Parathyroid adenoma (tissue), 2 donors: ENCODE results near the gene NKAIN2.

Experiments used
- H2AFZ ChIP-seq: fragments of 300-600 bp; sonication (generic); one replicate; pipeline ENCODE4 v1.7.0; 2017; ENCODE audit warnings: antibody characterized with exemption, mild to moderate bottlenecking
- H3K27ac ChIP-seq: fragments of 300-600 bp; sonication (generic); one replicate; pipeline ENCODE4 v1.7.0; 2017
- H3K27me3 ChIP-seq: fragments of 300-600 bp; sonication (generic); one replicate; pipeline ENCODE4 v1.7.0; 2017; ENCODE audit warnings: low read length; ENCODE audit not compliant: control insufficient read depth, insufficient read depth
- H3K36me3 ChIP-seq: fragments of 300-600 bp; sonication (generic); one replicate; pipeline ENCODE4 v1.7.0; 2017; ENCODE audit warnings: low read length; ENCODE audit not compliant: control insufficient read depth, insufficient read depth
- H3K4me1 ChIP-seq: fragments of 300-600 bp; sonication (generic); one replicate; pipeline ENCODE4 v1.7.0; 2017; ENCODE audit warnings: control low read depth
- H3K4me2 ChIP-seq: fragments of 300-600 bp; sonication (generic); one replicate; pipeline ENCODE4 v1.7.0; 2017; ENCODE audit warnings: low read length
- H3K4me3 ChIP-seq: fragments of 300-600 bp; sonication (generic); one replicate; pipeline ENCODE4 v1.7.0; 2017; ENCODE audit warnings: low read depth, low read length
- H3K79me2 ChIP-seq: fragments of 300-600 bp; sonication (generic); one replicate; pipeline ENCODE4 v1.7.0; 2017; ENCODE audit warnings: control low read depth
- H3K9ac ChIP-seq: fragments of 300-600 bp; sonication (generic); one replicate; pipeline ENCODE4 v1.7.0; 2017; ENCODE audit warnings: mild to moderate bottlenecking
- H3K9me3 ChIP-seq: fragments of 300-600 bp; sonication (generic); one replicate; pipeline ENCODE4 v1.7.0; 2017; ENCODE audit warnings: low read length; ENCODE audit not compliant: control insufficient read depth
- CTCF ChIP-seq: fragments of 300-600 bp; sonication (generic); IDR thresholded peaks from one replicate; pipeline ENCODE4 v1.7.0; 2017; ENCODE audit warnings: antibody characterized with exemption, mild to moderate bottlenecking
- donor health status: primary hyperparathyroidism.

The NKAIN2 gene

GRCh38 chr6:124613031-124613430 is 809.4 kb downstream of the NKAIN2 start:
- H3K4me3 ChIP-seq = no peak overlapping the region
- H3K9ac ChIP-seq = no peak overlapping the region

GRCh38 chr6:124622351-124622750 is 818.7 kb downstream of the NKAIN2 start:
- no peak overlapping the region for H3K4me2 ChIP-seq
- H2AFZ ChIP-seq = no peak overlapping the region
- TF ChIP-seq CTCF = no peak
- no peaks in the 10 kb centered on the region for H3K9me3 ChIP-seq
- no peak overlapping the region for H3K4me3 ChIP-seq
- no peaks in the 10 kb centered on the region for H3K27me3 ChIP-seq
- H3K36me3 ChIP-seq = no peaks in the 10 kb centered on the region
- H3K27ac ChIP-seq = no peak overlapping the region
- H3K9ac ChIP-seq = no peak overlapping the region
- no peaks in the 10 kb centered on the region for H3K79me2 ChIP-seq
- peaks cover 8% of the 10 kb centered on the region for H3K4me1 ChIP-seq

More at GRCh38 chr6:124613031-124613430, 809.4 kb downstream of the NKAIN2 start:
- H3K9me3 ChIP-seq = no peaks in the 10 kb centered on the region
- no peaks in the 10 kb centered on the region for H3K4me1 ChIP-seq
- H2AFZ ChIP-seq = no peak overlapping the region
- no peak overlapping the region for H3K4me2 ChIP-seq
- no peak overlapping the region for H3K27ac ChIP-seq
- H3K79me2 ChIP-seq = no peaks in the 10 kb centered on the region
- H3K36me3 ChIP-seq = no peaks in the 10 kb centered on the region
- H3K27me3 ChIP-seq = no peaks in the 10 kb centered on the region
- TF ChIP-seq CTCF = no peak

- H3K4me2 ChIP-seq = no peak overlapping the region
- no peaks in the 10 kb centered on the region for H3K79me2 ChIP-seq
- no peak overlapping the region for H3K27ac ChIP-seq
- H3K9me3 ChIP-seq = no peaks in the 10 kb centered on the region
- H3K9ac ChIP-seq = no peak overlapping the region
- H2AFZ ChIP-seq = no peak overlapping the region
- TF ChIP-seq CTCF = no peak
- H3K36me3 ChIP-seq = no peaks in the 10 kb centered on the region
- H3K4me3 ChIP-seq = no peak overlapping the region
- H3K27me3 ChIP-seq = no peaks in the 10 kb centered on the region
- H3K4me1 ChIP-seq = no peaks in the 10 kb centered on the region
Observed at GRCh38 chr6:124633655-124634054, 830.0 kb downstream of the NKAIN2 start.

- Histone ChIP-seq H3K4me2 (no peak overlapping the region), H3K27ac (no peak overlapping the region), H2AFZ (no peak overlapping the region), H3K36me3 (no peaks in the 10 kb centered on the region), H3K79me2 (no peaks in the 10 kb centered on the region), H3K4me3 (no peak overlapping the region), H3K4me1 (no peaks in the 10 kb centered on the region), H3K9me3 (no peaks in the 10 kb centered on the region), H3K9ac (no peak overlapping the region), H3K27me3 (no peaks in the 10 kb centered on the region)
- TF ChIP-seq CTCF = no peak
Observed at GRCh38 chr6:124640432-124640831, 836.8 kb downstream of the NKAIN2 start.

GRCh38 chr6:124655866-124656265 is 852.2 kb downstream of the NKAIN2 start:
- Histone ChIP-seq H3K27me3 (no peaks in the 10 kb centered on the region), H3K4me2 (no peak overlapping the region), H3K79me2 (no peaks in the 10 kb centered on the region), H3K36me3 (no peaks in the 10 kb centered on the region), H3K27ac (no peak overlapping the region), H3K4me3 (no peak overlapping the region), H3K9ac (no peak overlapping the region), H3K4me1 (peaks cover 7% of the 10 kb centered on the region), H2AFZ (no peak overlapping the region), H3K9me3 (no peaks in the 10 kb centered on the region)
- TF ChIP-seq CTCF = no peak
